NK-92 treated with Interleukin-12 subunit alpha and Interleukin-12 subunit beta, amount 100 ng/mL, for 24 hours (cell line): ENCODE measurements around the gene ADARB2.

ENCODE experiments used
- DNase-seq: peaks from one replicate; lab custom pipeline; 2025; lab: John Stamatoyannopoulos, UW

Gene ADARB2

GRCh38 chr10:1320739-1321320 is 416.5 kb downstream of the ADARB2 start:
- DNase-seq: no peak

DNA sequence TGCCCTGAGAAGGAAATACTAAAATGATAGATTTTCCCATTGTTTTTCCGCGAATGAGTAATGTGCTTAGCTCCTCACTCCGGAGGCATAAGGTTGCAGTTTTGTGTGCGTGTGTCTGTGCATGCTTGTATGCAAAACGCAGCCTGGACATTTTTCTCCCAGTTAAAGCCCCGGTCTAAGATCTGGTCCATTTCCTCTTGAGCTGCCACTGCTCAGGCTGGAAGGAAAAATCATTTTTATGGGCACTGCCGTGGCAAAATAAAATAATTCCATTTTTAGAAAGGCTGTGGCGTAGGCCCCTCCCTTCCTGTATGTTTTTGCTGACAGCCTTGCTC is 420.5 kb downstream of the ADARB2 start:
- DNase-seq: no peak

DNA sequence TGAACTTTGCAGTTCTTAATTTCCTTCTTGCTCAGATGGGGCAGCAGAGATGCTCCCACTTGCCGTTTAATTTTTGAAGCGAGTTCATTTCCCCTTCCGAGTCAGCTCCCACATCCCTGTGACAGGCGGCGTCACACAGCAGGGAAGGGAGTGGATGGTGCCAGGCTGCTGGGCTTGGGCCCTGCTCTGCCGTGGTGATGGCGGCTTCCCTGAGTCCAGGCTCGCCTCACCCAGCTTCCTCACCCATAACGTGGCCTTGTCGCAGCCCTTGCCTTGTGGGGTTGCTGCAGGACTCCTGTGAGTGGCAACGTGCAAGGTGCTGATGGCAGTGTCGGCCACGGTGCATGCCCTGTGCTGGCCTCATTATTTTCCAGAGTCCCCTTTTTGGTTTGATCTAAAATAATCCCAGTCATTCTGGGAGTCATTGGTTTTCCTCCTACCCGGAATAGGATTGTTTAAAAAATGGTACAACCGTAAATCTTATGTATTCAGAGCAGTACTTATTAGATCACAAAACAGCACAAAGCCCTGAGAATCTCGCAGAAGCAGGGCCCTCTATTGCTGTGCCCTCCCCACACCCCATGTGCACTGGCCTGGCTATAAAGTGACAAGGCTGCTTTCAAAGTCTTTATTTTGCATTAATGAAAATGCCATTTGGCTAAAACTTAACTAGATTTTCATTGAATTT is 421.1 kb downstream of the ADARB2 start:
- DNase-seq: no peak

GRCh38 chr10:1315178-1315577 is 422.1 kb downstream of the ADARB2 start:
- DNase-seq: no peak

DNA sequence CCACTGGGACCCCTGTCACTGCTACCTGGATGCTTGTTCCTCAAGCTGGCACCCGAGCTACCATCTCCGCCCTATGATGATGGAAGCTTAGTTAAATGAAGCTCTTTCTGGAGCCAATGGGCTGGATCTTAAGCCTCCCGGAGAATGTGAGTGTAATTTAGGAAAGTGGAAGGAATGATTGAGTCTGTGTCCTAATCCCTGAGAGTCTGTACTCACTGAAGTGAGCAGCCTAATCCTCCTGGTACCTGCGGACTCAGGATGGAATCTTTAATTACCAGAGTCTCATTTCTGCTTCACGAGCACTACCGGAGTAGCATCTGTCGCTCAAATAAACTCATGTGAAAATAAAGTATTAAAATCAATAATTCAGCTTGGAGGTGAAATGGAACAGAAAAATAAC is 425.6 kb downstream of the ADARB2 start:
- DNase-seq: no peak

DNA sequence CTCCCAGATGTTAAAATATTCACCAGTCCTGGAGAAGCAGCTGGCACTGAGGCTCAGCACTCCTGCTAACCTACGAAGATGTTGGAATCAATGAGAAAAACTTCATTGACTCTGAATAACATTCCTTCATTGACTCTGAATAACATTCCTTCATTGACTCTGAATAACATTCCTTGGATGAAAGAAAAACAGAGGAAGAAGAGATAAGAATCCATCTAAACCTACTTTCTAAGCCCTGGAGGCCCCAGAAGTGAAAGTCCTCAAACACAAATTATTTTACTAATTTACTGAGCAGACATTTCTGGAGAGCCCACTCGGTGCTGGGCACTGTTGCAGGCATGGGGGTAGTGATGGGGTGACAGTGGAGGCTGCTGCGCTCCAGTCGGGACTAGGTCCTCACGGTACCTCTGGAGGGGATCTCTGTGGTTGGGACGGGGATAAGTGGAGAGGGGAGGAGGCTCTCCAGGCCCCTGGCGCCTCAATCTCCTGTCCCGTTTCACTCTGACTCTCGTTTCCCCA is 427.0 kb downstream of the ADARB2 start:
- DNase-seq: no peak

DNA sequence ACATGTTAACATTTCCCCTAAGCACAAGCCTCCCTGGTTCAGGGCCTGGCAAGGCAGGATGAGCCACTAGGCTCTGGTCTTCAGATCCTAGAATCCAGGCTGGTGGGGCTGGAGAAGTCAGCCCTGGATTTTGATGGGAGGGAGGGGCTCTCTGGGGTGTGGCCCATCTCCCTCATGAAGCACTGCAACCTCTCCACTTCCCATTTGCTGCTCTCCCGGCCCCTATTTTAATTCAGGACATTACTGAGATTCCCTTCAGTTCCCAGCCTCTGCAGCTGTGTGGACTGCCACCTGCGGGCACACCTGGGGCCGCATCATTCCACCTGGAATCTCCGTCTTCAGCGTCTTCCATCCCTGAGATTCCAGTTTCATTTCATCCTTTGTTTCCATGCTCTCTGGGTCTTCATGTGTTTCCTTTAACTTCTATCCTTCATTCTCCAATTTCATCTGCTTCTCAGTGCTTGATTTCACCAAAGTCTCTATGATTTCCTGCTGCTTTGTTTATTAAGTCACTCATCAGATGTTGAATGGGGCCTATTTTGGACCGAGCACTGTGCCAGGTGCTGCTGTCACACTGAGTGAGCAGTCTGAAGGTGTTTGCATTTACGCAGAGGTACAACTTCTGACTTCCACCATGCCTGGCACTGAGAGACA is 427.6 kb downstream of the ADARB2 start:
- DNase-seq: no peak

- no peak for DNase-seq
Measured at GRCh38 chr10:1308962-1309616, 428.2 kb downstream of the ADARB2 start.

- no peak for DNase-seq
Measured at GRCh38 chr10:1308173-1308961, 429.0 kb downstream of the ADARB2 start.

GRCh38 chr10:1301143-1301542 is 436.2 kb downstream of the ADARB2 start:
- no peak for DNase-seq

- no peak for DNase-seq
Measured at GRCh38 chr10:1300218-1300617, 437.1 kb downstream of the ADARB2 start.

DNA sequence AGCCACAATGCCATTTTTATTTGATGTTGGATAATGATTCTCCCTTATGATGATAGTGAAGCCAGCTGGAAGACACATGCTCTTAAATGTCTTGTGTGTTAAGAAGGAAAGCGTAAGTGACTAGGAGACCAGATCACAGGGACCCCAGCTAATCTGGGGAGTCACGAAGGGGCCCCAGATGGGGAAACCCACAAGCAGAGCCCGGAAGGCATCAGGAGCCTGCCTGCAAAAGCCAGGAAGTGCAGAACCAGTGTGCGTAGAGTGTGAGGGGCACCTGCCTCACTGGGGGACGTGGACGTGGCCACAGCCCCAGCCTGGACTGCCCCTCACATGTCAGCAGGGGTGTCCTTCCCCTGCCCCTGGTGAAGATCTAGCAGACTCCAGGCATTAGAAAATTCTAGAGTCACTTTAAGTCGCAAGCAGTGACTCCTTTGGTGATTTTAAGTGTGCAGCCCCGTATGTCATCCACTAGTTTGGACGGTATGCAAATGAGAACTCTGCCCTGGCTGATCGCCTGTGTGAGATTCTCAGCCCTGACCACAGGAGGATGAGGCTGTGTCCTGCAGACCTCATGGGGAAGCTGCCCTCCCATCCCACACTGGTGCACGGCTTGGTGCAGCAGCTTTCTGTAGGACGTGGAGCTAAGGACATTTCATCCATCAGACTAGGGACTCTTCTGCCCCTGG is 438.1 kb downstream of the ADARB2 start:
- no peak for DNase-seq

DNA sequence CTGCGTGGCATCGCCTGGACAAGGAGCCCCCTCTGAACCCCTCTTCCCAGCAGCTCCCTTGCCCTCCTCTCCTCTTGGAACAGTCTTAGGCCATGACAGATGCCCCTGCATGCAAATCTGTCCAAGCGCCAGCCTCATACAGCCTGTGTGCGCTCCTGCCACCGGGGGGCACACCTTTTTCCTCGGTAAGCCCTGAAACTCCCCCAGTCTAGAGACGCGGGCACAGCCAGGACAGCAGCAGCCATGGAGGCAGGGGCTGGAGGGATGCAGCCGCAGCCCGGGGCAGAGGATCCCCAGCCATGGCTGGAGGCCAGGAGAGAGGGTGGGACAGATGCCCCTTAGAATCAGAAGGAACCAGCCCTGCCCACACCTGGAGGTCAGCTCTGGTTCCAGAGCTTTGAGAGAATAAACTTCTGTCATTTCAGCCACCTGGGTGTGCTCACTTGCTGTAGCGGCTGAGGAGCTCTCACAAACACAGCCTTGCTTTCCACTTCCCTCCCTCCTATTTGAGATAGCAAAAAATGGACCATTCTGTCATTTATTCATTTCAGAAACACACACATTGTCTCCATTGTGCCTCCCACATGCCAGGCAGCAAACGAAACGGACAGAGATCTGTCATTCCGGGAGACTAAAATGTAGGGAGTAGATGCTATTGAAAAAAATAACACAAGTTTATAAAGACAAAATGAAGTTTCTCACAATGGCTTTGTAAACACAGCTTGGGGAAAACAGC is 439.6 kb downstream of the ADARB2 start:
- DNase-seq: no peak

DNA sequence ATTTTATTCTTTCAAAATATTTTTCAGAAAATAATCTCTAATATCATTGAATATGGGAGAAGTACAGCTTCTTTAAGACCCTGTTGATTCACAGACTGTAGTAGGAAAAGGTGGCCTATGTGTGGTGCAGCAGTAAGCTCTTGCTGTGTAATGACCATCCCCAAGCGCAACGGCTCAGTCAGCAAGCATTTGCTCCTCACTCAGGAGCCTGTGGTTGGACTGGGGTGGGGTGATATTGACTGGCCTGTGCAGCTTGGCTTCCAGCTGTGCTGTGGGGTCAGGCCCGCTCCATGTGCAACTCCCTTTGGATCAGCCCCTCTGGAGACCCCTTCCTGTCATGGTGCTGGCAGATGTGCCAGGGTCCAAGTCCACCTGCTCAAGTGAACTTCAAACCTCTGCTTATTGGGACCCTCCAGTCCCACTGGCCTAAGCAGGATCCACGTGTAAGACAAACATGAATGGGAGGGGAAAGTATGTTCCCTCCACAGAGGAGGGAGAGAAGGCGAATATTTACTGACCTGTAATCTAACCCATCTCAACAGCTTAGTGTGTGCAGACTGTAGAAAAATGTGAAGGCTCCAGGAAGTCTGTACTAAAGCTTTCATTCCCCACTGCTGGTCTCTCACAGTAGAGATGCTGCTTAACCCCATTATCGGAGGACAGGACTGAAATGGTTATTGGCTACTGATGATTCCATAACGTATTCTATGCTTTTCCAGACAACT is 441.4 kb downstream of the ADARB2 start:
- DNase-seq: no peak

GRCh38 chr10:1294748-1295147 is 442.6 kb downstream of the ADARB2 start:
- DNase-seq: no peak

DNA sequence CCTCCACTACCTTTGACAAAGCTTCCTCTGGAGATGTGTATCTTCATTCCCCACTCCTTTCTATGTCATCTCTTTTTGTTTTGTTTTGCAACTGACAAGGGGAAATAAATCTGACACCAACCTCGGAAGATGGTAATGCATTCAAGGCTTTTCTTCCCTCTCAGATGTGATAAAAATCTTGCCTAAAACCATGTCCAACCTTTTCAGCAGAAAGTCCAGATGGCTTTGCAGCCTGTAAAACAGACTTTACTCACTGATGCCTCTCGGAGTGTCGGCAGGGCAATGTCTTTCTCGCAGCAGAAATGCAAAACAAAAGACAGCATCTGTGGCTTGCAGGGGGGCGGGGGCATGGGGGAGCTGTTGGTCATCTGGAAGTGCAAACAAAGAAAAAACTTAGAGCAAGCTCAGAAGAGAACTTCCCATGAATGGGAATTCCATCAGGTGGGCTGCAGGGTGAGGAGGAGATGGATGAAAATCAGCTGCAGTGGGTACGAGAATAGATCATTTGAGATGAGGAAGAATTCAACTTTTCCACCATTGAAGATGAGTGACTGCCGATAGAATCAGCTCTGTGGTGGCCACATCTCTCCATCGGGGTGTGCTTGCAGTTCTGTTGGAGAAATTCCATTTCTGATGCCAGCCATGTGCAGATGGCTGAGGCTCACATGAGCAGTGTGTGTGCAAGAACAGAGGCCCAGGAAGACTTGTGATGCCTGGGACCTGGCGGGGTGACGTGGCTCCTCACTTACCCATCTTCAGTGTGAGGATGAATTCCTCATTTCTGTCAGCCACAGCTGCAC is 443.5 kb downstream of the ADARB2 start:
- no peak for DNase-seq

GRCh38 chr10:1293157-1293556 is 444.2 kb downstream of the ADARB2 start:
- no peak for DNase-seq

GRCh38 chr10:1292611-1293031 is 444.7 kb downstream of the ADARB2 start:
- DNase-seq: no peak
